GM18520 (cell line): Measurements from ENCODE around the gene PCDHGA7.
"Not testable (repeated sequence)": the region's sequence is repeated elsewhere in the genome, so short reads cannot be mapped to it uniquely, and the experiment has no call there.

Experiments
- ATAC-seq: cut with Tn5 transposase; IDR thresholded peaks from one replicate; pipeline ENCODE4 v1.9.1; 2021; ENCODE audit not compliant: unreplicated experiment

PCDHGA7 gene

GRCh38 chr5:141397756-141398551 lies 15.4 kb downstream of the PCDHGA7 start, which contains the start of gene PCDHGB5:
Gene PCDHGB5 (plus strand): TSS chr5:141397947. CDS start chr5:141398128, 181 bp downstream.
- ATAC-seq = not testable (repeated sequence)

GRCh38 chr5:141398608-141399007 lies 16.1 kb downstream of the PCDHGA7 start:
- ATAC-seq = no peak

- ATAC-seq = no peak
Measured at GRCh38 chr5:141399555-141400258, 17.2 kb downstream of the PCDHGA7 start.

DNA sequence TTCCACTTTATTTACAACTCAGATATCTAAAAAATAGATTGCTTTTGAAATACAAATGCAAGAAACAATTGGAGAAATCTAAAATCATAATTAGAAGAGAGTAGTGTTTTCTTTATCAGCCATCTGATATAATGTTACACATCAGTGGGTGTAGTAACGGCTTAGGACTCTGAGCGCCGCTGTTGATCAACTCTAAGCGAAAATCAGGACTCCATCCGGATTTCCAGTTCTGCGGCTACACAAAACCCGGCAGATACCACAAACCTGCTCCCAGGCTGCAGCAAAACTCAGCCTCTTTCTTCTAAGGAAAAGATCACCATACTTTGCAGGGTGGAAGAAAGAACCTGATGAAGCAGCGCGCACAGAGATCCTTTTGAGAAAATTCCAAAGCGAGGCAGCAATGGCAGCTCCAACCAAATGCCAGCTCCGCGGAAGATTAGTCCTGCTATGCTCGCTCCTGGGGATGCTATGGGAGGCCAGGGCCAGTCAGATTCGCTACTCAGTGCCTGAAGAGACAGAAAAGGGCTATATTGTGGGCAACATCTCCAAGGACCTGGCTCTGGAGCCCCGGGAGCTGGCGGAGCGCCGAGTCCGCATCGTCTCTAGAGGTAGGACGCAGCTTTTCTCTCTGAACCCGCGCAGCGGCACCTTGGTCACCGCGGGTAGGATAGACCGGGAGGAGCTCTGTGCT lies 20.2 kb downstream of the PCDHGA7 start, which contains the start of gene PCDHGA9:
TSS of gene PCDHGA9 (plus strand) at position 226 of the 691 bp plus-strand sequence. CDS start at position 401, 175 bp downstream.
- ATAC-seq = no peak

GRCh38 chr5:141403387-141403786 lies 20.8 kb downstream of the PCDHGA7 start:
- ATAC-seq = no peak

DNA sequence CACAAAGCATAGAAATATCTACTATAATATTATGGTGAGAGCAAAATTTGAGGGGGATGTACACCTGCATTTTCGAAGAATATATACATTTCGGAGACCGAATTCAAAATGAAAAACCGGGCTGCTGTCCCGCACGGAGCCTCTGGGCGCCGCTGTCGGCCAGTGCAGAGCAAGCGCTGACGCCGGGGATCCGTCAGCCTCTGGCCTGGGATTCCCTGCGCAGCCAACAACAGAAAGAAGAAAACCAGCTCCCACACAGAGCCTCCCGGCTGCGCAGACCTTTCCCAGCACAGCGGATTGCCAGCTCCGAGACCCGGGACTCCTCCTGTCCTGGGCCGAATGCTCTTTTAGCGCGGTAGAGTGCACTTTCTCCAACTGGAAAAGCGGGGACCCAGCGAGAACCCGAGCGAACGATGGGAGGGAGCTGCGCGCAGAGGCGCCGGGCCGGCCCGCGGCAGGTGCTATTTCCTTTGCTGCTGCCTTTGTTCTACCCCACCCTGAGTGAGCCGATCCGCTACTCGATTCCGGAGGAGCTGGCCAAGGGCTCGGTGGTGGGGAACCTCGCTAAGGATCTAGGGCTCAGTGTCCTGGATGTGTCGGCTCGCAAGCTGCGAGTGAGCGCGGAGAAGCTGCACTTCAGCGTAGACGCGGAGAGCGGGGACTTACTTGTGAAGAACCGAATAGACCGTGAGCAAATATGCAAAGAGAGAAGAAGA lies 25.4 kb downstream of the PCDHGA7 start, which contains the start of gene PCDHGB6:
TSS of gene PCDHGB6 (plus strand) at position 232 of the 716 bp plus-strand sequence. CDS start at position 414, 182 bp downstream.
- not testable (repeated sequence) for ATAC-seq

GRCh38 chr5:141409598-141410306 lies 27.2 kb downstream of the PCDHGA7 start:
- ATAC-seq = no peak

DNA sequence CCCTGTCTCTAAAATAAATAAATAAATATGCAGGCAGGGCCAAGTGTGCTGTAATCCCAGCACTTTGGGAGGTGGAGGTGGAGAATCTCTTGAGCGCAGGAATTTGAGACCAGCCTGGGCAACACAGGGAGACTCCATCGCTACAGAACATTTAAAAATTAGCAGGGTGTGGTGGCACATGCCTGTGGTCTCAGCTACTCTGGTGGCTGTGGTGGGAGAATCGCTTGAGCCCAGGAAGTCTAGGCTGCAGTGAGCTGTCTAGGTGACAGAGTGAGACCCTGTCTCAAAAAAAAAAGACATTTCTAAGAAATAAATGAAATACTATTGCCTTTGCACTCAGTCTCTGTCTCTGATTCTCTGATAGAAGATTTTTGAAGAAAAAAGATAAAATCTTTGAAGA lies 29.0 kb downstream of the PCDHGA7 start:
- no peak for ATAC-seq

DNA sequence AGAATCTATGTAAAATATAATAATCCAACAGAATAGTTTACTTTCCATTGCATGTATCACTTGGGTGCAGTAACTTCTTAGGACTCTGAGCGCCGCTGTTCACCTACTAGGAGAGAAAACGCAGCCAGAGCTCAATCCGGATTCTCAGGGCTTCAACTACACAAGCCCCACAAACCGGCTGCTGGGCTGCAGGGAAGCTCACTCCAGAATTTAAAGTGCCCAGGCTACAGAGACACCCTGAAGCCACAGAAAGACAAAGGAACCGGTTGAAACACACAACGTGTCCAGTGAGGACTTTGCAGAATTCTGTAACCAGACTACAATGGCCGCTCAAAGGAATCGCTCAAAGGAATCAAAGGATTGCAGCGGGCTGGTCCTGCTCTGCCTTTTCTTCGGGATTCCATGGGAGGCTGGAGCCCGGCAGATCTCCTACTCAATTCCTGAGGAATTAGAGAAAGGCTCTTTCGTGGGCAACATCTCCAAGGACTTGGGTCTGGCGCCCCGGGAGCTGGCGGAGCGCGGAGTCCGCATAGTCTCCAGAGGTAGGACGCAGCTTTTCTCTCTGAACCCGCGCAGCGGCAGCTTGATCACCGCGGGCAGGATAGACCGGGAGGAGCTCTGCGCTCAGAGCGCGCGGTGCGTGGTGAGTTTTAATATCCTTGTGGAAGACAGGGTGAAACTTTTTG lies 30.5 kb downstream of the PCDHGA7 start, which contains the start of gene PCDHGA10:
TSS of gene PCDHGA10 (plus strand) at position 134 of the 686 bp plus-strand sequence. CDS start at position 323, 189 bp downstream.
- peak; percentile 54 for ATAC-seq

- no peak for ATAC-seq
Measured at GRCh38 chr5:141413540-141414069, 31.1 kb downstream of the PCDHGA7 start.

GRCh38 chr5:141414548-141415274 lies 32.2 kb downstream of the PCDHGA7 start:
- ATAC-seq = not testable (repeated sequence)

DNA sequence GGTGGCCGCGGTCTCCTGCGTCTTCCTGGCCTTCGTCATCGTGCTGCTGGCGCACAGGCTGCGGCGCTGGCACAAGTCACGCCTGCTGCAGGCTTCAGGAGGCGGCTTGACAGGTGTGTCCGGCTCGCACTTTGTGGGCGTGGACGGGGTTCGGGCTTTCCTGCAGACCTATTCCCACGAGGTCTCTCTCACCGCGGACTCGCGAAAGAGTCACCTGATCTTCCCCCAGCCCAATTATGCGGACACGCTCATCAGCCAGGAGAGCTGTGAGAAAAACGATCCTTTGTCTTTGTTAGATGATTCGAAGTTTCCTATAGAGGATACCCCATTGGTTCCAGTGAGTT lies 32.7 kb downstream of the PCDHGA7 start:
- not testable (repeated sequence) for ATAC-seq

- ATAC-seq = peak; percentile 67
Measured at GRCh38 chr5:141417494-141418172, 35.1 kb downstream of the PCDHGA7 start, which contains the start of gene PCDHGB7. Gene PCDHGB7 (plus strand): TSS chr5:141417677. CDS start chr5:141417860, 183 bp downstream.

GRCh38 chr5:141419074-141419880 lies 36.7 kb downstream of the PCDHGA7 start:
- ATAC-seq = no peak

DNA sequence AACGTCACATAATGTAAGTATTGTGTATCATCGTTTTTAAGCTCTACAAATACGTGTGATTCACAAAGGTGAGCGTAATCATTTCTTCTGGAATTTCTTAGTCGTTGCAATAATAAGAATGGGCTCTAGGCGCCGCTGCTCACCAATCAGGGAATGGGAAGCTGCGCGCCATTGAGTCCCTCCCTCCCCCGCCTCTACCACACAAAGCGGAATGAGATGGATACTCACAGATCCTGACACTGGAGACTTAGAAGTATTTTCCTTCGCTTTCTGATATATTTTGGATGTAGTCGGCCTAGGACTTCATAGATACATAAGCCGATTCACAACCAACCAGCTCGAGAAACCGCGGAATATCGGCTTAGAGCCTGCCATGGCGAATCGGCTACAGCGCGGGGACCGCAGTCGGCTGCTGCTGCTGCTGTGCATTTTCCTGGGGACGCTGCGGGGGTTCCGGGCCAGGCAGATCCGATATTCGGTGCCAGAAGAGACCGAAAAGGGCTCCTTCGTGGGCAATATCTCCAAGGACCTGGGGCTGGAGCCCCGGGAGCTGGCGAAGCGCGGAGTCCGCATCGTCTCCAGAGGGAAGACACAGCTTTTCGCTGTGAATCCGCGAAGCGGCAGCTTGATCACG lies 38.4 kb downstream of the PCDHGA7 start, which contains the start of gene PCDHGA11:
TSS of gene PCDHGA11 (plus strand) at position 197 of the 634 bp plus-strand sequence. CDS start at position 374, 177 bp downstream.
- ATAC-seq = peak; percentile 37

GRCh38 chr5:141421489-141421855 lies 38.9 kb downstream of the PCDHGA7 start:
- no peak for ATAC-seq
